GM10266 (cell line): Measurements from ENCODE around the gene SLC38A2.

ENCODE experiments used
- DNase-seq: peaks from one replicate; pipeline ENCODE4 v3.0.0; 2012; ENCODE audit errors: extremely low spot score
- CTCF ChIP-seq: IDR thresholded peaks from 2 replicates; pipeline ENCODE4 v1.5.1; 2012; ENCODE audit warnings: mild to moderate bottlenecking, low read depth; ENCODE audit not compliant: control insufficient read depth, insufficient read depth; ENCODE audit errors: missing control alignments

SLC38A2 gene

GRCh38 chr12:46372544-46373300 is at the start of gene SLC38A2:
SLC38A2 (minus strand) TSS chr12:46372773; CDS start chr12:46371293, 1,480 bp downstream.
- DNase-seq: peak; percentile 98
- no peak for TF ChIP-seq CTCF

GRCh38 chr12:46419675-46420074 is 47.1 kb upstream of the SLC38A2 start:
- TF ChIP-seq CTCF: no peak
- DNase-seq: no peak

GRCh38 chr12:46415552-46415951 is 43.0 kb upstream of the SLC38A2 start:
- DNase-seq: no peak
- TF ChIP-seq CTCF: no peak

- no peak for TF ChIP-seq CTCF
- no peak for DNase-seq
Observed at GRCh38 chr12:46414591-46415268, 42.2 kb upstream of the SLC38A2 start.

- no peak for DNase-seq
- no peak for TF ChIP-seq CTCF
Observed at GRCh38 chr12:46413368-46413767, 40.8 kb upstream of the SLC38A2 start.

- DNase-seq: no peak
- TF ChIP-seq CTCF: no peak
Observed at GRCh38 chr12:46412857-46413256, 40.3 kb upstream of the SLC38A2 start.

GRCh38 chr12:46410495-46410894 is 37.9 kb upstream of the SLC38A2 start:
- DNase-seq: no peak
- TF ChIP-seq CTCF: no peak
